Endothelial cell of hepatic sinusoid (primary cell): ENCODE data around the gene CCDC9B.

ENCODE experiments used
- in situ Hi-C: cut with HindIII; loops from 2 replicates; pipeline ENCODE4 v1.10.0; 2017; ENCODE audit warnings: low sequenced_read_pairs

Gene CCDC9B

DNA sequence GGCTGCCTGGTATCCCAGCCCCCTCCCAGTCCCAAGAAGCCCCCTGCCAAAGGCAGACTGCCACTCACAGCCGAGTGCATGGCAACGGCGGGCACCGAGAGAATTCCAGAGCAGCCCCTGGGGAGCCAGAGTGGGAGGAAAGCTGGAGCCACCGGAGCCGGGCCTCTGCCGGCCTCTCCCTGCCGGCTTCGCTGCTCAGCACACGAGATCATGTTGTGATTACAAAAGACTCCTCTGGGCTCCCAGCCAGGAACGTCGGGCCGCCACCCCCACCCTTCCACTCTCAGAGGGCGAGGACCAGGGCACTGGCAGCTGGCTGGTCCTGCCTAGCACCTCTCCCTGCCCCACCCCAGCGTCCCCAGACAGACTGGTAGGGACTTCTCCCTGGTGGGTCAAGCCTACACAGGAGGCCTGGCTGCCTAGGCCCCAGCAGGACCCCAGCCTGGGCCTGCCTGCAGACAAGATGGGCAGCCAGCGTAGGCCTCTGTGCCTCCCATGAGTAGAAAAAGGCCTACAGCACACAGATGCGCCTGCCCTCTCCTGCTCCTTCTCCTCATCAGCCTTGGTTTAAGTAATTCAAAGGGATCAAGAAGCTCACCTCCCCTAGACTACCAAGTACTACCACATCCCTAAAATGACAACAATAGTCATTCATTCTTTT, at the start of gene CCDC9B:
Gene CCDC9B, minus strand, starts transcription at position 200 of the 661 bp plus-strand sequence. Its CDS starts 120 bp downstream, at position 80.
- in situ Hi-C loops, result no loop called here

DNA sequence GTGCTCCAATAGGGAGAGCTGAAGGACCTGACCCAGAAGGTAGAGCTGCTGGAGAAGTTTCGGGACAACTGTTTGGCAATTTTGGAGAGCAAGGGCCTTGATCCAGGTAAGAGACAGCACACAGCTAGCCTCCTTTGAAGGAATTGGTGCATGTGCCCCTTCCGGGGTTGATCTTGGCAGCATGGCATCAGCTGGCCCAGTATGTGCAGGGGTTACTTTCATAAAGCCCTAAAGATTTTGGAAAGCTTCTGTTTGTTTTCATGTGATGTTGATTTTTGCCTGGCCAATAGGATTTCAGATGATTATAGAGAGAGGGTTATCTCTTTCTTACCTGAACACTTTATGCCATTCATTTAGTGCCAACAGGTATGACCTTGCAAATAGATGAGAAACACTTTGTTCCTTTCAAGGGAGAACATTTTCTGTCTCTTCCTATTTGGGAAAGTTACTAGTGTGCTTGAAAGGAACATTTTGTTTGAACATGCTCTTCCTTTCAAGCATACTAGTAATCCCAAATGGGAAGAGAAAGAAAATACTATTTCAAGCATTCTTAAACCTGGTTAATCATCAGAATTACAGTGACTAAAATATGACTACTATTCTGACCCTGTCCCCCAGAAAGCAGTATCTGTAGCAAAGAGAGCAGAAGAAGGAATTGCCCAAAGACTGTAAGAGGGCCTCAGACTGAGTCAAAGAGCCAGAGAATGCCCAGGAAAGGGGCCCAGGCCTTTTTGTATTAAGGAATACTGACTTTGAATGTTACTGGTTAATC, 49.3 kb upstream of the CCDC9B start:
- in situ Hi-C loops, result loop anchor here (5.0 kb wide), 1 partner anchor 32 kb away; no protein-coding TSS in a partner anchor

DNA sequence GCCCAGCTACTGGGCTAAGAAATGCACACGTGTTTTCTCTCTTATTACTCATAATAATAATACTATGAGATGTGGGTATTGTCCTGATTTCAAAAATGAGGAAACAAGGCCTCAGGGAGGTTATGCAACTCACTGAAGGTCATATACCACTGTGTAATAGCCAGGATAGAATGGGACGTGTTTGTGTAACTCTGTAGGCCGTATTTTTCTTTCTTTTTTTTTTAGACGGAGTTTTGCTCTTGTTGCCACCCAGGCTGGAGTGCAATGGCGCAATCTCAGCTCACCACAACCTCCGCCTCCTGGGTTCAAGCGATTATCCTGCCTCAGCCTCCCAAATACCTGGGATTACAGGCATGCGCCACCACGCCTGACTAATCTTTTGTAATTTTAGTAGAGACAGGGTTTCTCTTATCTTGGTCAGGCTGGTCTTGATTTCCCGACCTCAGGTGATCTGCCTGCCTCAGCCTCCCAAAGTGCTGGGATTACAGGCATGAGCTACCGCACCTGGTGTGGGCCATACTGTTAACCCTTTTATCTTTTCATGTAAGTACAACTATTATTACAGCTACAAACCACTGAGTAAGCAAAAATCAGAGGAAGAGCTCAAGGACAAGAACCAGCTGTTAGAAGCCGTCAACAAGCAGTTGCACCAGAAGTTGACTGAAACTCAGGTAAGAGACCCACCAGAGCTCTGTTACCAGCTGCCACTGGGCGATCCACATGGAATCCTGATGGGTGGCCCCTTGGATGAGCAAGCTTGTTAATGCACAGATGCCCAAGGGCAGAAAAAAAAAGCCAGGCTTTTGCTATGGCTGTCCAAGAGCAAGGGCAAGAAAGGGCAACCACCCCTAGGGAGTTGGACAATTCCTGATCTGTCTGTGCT, 48.4 kb upstream of the CCDC9B start:
- in situ Hi-C loops, result loop anchor here (5.0 kb wide), 1 partner anchor 33 kb away; no protein-coding TSS in a partner anchor

GRCh38 chr15:40386480-40386879, 45.7 kb upstream of the CCDC9B start:
- in situ Hi-C loops, result loop anchor here (5.0 kb wide), 1 partner anchor 36 kb away; no protein-coding TSS in a partner anchor

GRCh38 chr15:40382580-40383456, 42.1 kb upstream of the CCDC9B start, which contains the start of gene KNSTRN:
Gene KNSTRN, plus strand, starts transcription at chr15:40382721. Its CDS starts 115 bp downstream, at chr15:40382836.
- in situ Hi-C loops, result no loop called here

GRCh38 chr15:40381818-40382529, 41.2 kb upstream of the CCDC9B start:
- in situ Hi-C loops, result no loop called here

GRCh38 chr15:40380636-40381035, 39.9 kb upstream of the CCDC9B start:
- in situ Hi-C loops, result no loop called here

DNA sequence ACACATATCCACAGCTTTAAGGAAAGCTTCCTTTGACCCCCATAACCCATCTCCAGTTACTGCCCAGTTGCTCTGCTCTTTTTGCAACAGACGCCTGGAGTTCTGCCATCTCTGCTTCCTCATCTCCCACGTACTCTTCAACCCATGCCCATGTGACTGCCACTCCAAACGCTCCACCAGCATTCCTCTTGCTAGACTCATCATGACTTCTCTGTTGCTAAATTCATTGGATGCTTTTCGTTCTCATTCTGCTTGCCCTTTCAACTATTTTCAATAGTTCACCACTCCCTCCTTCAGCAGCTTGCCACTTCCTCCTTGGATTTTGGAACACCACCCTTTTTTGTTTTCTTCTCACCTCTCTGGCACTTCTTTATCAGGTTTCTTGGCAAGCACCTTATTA, 39.1 kb upstream of the CCDC9B start:
- in situ Hi-C loops, result no loop called here

GRCh38 chr15:40379374-40379773, 38.6 kb upstream of the CCDC9B start:
- in situ Hi-C loops, result no loop called here

DNA sequence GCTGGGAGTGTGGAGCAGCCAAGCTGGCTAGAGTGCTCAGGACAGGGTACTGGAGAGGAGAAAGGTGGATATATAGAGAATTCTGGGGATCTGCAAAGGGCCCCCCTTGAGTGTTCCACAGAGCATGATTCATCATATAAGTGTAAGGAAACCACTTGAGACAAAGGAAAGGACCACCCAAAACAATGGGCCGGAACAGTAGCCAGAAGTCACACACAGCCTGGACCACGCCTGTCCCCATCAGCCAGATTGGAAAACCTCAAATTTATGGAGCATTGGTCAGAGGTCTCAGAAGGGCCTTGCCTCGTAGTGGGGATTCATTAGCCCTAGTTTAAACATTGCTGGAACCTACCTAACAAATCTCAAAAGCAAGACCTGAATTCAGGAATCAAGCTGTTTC, 36.9 kb upstream of the CCDC9B start:
- in situ Hi-C loops, result no loop called here

GRCh38 chr15:40372981-40373380, 32.2 kb upstream of the CCDC9B start:
- in situ Hi-C loops, result no loop called here

DNA sequence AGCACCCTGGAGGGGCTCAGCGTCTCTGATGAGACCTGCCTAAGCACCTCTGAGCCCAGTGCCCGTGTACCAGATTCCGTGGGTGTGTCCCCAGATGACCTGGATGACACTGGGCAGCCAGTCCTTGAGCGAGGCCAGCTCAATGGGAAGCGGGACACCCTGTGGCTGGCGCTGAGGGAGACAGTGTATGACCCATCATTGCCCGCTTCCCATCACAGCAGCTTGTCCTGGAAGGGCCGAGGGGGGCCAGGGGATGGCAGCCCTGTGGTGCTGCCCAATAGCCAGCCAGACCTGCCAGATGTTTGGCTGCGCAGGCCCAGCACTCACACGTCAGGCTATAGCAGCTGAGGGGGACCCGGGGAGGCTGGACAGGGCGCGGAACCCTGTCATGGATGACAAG, 29.2 kb upstream of the CCDC9B start:
- in situ Hi-C loops, result no loop called here

DNA sequence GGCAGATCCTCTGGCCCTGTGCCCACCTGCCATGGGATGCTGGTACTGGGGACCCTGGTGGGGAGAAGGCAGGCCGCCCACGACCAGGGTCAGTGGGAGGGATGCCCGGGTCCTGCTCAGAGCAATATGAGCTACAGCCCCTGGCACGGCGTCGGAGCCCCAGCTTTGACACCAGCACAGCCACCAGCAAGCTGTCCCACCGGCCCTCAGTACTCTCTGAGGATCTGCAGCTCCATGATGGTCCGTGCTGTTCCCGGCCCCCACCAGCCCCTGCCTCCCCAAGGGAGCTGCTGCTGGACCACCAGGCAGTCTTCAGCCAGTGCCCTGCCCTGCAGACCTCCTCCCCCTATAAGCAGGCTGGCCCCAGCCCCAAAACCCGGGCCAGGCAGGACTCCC, 28.7 kb upstream of the CCDC9B start:
- in situ Hi-C loops, result no loop called here

GRCh38 chr15:40368719-40369473, 28.2 kb upstream of the CCDC9B start:
- in situ Hi-C loops, result no loop called here

GRCh38 chr15:40367686-40368611, 27.2 kb upstream of the CCDC9B start:
- in situ Hi-C loops, result no loop called here

- in situ Hi-C loops, result no loop called here
Measured at GRCh38 chr15:40367371-40367685, 26.6 kb upstream of the CCDC9B start.

GRCh38 chr15:40366457-40367370, 26.0 kb upstream of the CCDC9B start:
- in situ Hi-C loops, result no loop called here
